ENCODE data around the gene SHISAL2B. TPM values are rescaled to one million over a fixed set of nuclear protein-coding genes. Genes with fewer than 3 reads are reported as not detected.

The SHISAL2B gene
- polyA plus RNA-seq, 2 of the 4 experiments (the other 2 are of a cell fraction), result not detected

GRCh38 chr5:64678374-64678773 is 11.9 kb upstream of the SHISAL2B start:
- no peak overlapping the region for H3K27ac ChIP-seq
- DNase-seq (ENCODE audit: low read depth in 1 of 2, low spot score in 1 of 2) (no peak), ATAC-seq (no peak), FAIRE-seq (no peak)
- H3K9me3 ChIP-seq, result no peaks in the 10 kb centered on the region
- no peaks in the 10 kb centered on the region for H3K4me1 ChIP-seq
- TF ChIP-seq BHLHE40 (IDR thresholded peaks at IDR 0.05; ENCODE audit: low read depth, low read length) (no peak), POLR2AphosphoS2 (conservative IDR thresholded peaks at IDR 0.05; ENCODE audit: low read length) (no peak)
- POLR2A ChIA-PET, result no interaction called here
- H3K4me2 ChIP-seq, result no peak overlapping the region
- CTCF ChIA-PET, result interaction anchor here (1.2 to 1.5 kb wide), 2 partner anchors 8 to 44 kb away, joined by 4 read pairs; no protein-coding TSS in a partner anchor
- no peak overlapping the region for H3K4me3 ChIP-seq
- WGBS (ENCODE audit: missing lambda C conversion rate), result 57% methylated on average over 5 of the region's 5 CpGs

GRCh38 chr5:64680289-64680688 is 10.0 kb upstream of the SHISAL2B start:
- WGBS (ENCODE audit: missing lambda C conversion rate), result 44% methylated on average over 4 of the region's 4 CpGs
- POLR2A ChIA-PET, result no interaction called here
- Histone ChIP-seq H3K4me1 (no peaks in the 10 kb centered on the region), H3K4me2 (no peak overlapping the region), H3K9me3 (no peaks in the 10 kb centered on the region), H3K4me3 (no peak overlapping the region), H3K27ac (no peak overlapping the region)
- CTCF ChIA-PET, result interaction anchor here (1.0 to 1.7 kb wide), 2 partner anchors 69 to 533 kb away, joined by 3 to 4 read pairs; no protein-coding TSS in a partner anchor
- TF ChIP-seq BHLHE40 (IDR thresholded peaks at IDR 0.05; ENCODE audit: low read depth, low read length), result no peak
- TF ChIP-seq RAD21 (conservative IDR thresholded peaks at IDR 0.05 in 1 of 2, IDR thresholded peaks at IDR 0.05 in 1 of 2), result 0 out of 5 replicates have a peak, but pooled peaks of 1 of the 2 experiments have one; percentile 19
- FAIRE-seq, result peak; percentile 49
- peak in 1 of 2 experiments; percentile 29 for DNase-seq (ENCODE audit: low read depth in 1 of 2, low spot score in 1 of 2)
- ATAC-seq, result peak; percentile 86

GRCh38 chr5:64682608-64683007 is 7.7 kb upstream of the SHISAL2B start:
- no peak overlapping the region for H3K27ac ChIP-seq
- 72% methylated on average over 7 of the region's 7 CpGs for WGBS (ENCODE audit: missing lambda C conversion rate)
- FAIRE-seq (no peak), ATAC-seq (peak in 1 of 2 experiments; percentile 68; a peak in 3 of 6 replicates), DNase-seq (ENCODE audit: low read depth in 1 of 2, low spot score in 1 of 2) (peak in 1 of 2 experiments; percentile 29)
- H3K4me3 ChIP-seq, result no peak overlapping the region
- TF ChIP-seq FOSL2 (IDR thresholded peaks at IDR 0.05) (no peak), FOSL2 (CRISPR knock-in tag; IDR thresholded peaks at IDR 0.05) (no peak), USF2 (IDR thresholded peaks at IDR 0.05) (no peak), HOXB5 (CRISPR knock-in tag; IDR thresholded peaks at IDR 0.05) (no peak), SMC3 (IDR thresholded peaks at IDR 0.05) (no peak), CBX8 (IDR thresholded peaks at IDR 0.05) (no peak), TFCP2L1 (CRISPR knock-in tag; IDR thresholded peaks at IDR 0.05) (no peak), ZNF302 (CRISPR knock-in tag; IDR thresholded peaks at IDR 0.05) (no peak), HEYL (CRISPR knock-in tag; IDR thresholded peaks at IDR 0.05) (no peak), PBX3 (IDR thresholded peaks at IDR 0.05) (no peak), ELK1 (IDR thresholded peaks at IDR 0.05; ENCODE audit: low read depth, low read length) (no peak), NPAS2 (CRISPR knock-in tag; IDR thresholded peaks at IDR 0.05; ENCODE audit: borderline replicate concordance) (no peak), SREBF2 (IDR thresholded peaks at IDR 0.05) (no peak), E2F6 (IDR thresholded peaks at IDR 0.05; ENCODE audit: borderline replicate concordance, low read depth) (no peak), MAX (IDR thresholded peaks at IDR 0.05) (no peak), CHD2 (IDR thresholded peaks at IDR 0.05; ENCODE audit: low read length, partially characterized antibody) (no peak)
- H3K4me1 ChIP-seq, result no peaks in the 10 kb centered on the region
- CTCF ChIA-PET, result interaction anchor here (1.4 kb wide), 1 partner anchor 10 kb away, joined by 3 read pairs; no protein-coding TSS in a partner anchor
- H3K4me2 ChIP-seq, result no peak overlapping the region
- POLR2A ChIA-PET, result no interaction called here
- no peaks in the 10 kb centered on the region for H3K9me3 ChIP-seq
